Mononuclear cell (primary cell): ENCODE measurements around the gene TBKBP1. TPM values are rescaled to one million over a fixed set of nuclear protein-coding genes. Genes with fewer than 3 reads are reported as not detected.
A peak's percentile ranks its signal among the peaks of the same experiment; 100 is the strongest.

Experiments used
- H3K27me3 ChIP-seq: 2 replicates; pipeline ENCODE4 v1.6.0; 2011; ENCODE audit warnings: low read length, control low read depth; ENCODE audit not compliant: insufficient read depth
- H3K4me1 ChIP-seq: 2 replicates; pipeline ENCODE4 v1.5.1; 2011; ENCODE audit warnings: mild to moderate bottlenecking, low read length, control low read depth; ENCODE audit not compliant: insufficient read depth
- H3K4me3 ChIP-seq: 2 replicates; pipeline ENCODE4 v1.5.1; 2011; ENCODE audit warnings: mild to moderate bottlenecking, low read length, moderate library complexity
- H3K9me3 ChIP-seq: 2 replicates; pipeline ENCODE4 v1.5.1; 2011; ENCODE audit warnings: low read depth, mild to moderate bottlenecking, control low read depth, low read length
- total RNA-seq: library from RNA; depleted of rRNA; stranded (reverse); fragments of >200 nt; gene quantifications from one replicate; pipeline ENCODE4 v1.2.3, GENCODE V29; 2012

The TBKBP1 gene
- total RNA-seq, 1 donor = 4.7 TPM

- Histone ChIP-seq H3K4me1 (peaks cover 13% of the 10 kb centered on the region), H3K4me3 (no peak overlapping the region), H3K9me3 (no peaks in the 10 kb centered on the region), H3K27me3 (no peaks in the 10 kb centered on the region)
Measured at GRCh38 chr17:47687748-47688147, 6.2 kb upstream of the TBKBP1 start.

- H3K27me3 ChIP-seq = peaks cover 5% of the 10 kb centered on the region
- H3K9me3 ChIP-seq = no peaks in the 10 kb centered on the region
- no peak overlapping the region for H3K4me3 ChIP-seq
- peaks cover 26% of the 10 kb centered on the region for H3K4me1 ChIP-seq
Measured at GRCh38 chr17:47690121-47690520, 3.8 kb upstream of the TBKBP1 start.

GRCh38 chr17:47692137-47692894 is 1.6 kb upstream of the TBKBP1 start:
- H3K27me3 ChIP-seq = peaks cover 5% of the 10 kb centered on the region
- no peak overlapping the region for H3K4me3 ChIP-seq

GRCh38 chr17:47692895-47693730 is 848 bp upstream of the TBKBP1 start:
- Histone ChIP-seq H3K4me1 (peaks cover 34% of the 10 kb centered on the region), H3K27me3 (peaks cover 5% of the 10 kb centered on the region), H3K4me3 (peak overlapping the region; percentile 38), H3K9me3 (no peaks in the 10 kb centered on the region)

More at GRCh38 chr17:47692137-47692894, 1.6 kb upstream of the TBKBP1 start:
- Histone ChIP-seq H3K9me3 (no peaks in the 10 kb centered on the region), H3K4me1 (peaks cover 33% of the 10 kb centered on the region)

GRCh38 chr17:47694581-47695428 is 844 bp downstream of the TBKBP1 start:
- Histone ChIP-seq H3K4me1 (peaks cover 45% of the 10 kb centered on the region), H3K9me3 (no peaks in the 10 kb centered on the region), H3K4me3 (peak overlapping the region; percentile 45), H3K27me3 (peaks cover 5% of the 10 kb centered on the region)

- peaks cover 45% of the 10 kb centered on the region for H3K4me1 ChIP-seq
Measured at GRCh38 chr17:47695429-47696376, 1.7 kb downstream of the TBKBP1 start.

GRCh38 chr17:47696717-47697642 is 3.0 kb downstream of the TBKBP1 start:
- peaks cover 51% of the 10 kb centered on the region for H3K4me1 ChIP-seq
- H3K4me3 ChIP-seq = no peak overlapping the region

More at GRCh38 chr17:47695429-47696376, 1.7 kb downstream of the TBKBP1 start:
- no peaks in the 10 kb centered on the region for H3K9me3 ChIP-seq
- peaks cover 5% of the 10 kb centered on the region for H3K27me3 ChIP-seq
- H3K4me3 ChIP-seq = peak overlapping the region; percentile 36

GRCh38 chr17:47697906-47698711 is 4.1 kb downstream of the TBKBP1 start:
- no peak overlapping the region for H3K4me3 ChIP-seq
- H3K4me1 ChIP-seq = peaks cover 51% of the 10 kb centered on the region
- peaks cover 2% of the 10 kb centered on the region for H3K27me3 ChIP-seq
- H3K9me3 ChIP-seq = no peaks in the 10 kb centered on the region

More at GRCh38 chr17:47696717-47697642, 3.0 kb downstream of the TBKBP1 start:
- Histone ChIP-seq H3K9me3 (no peaks in the 10 kb centered on the region), H3K27me3 (peaks cover 5% of the 10 kb centered on the region)

- Histone ChIP-seq H3K4me3 (no peak overlapping the region), H3K27me3 (no peaks in the 10 kb centered on the region), H3K9me3 (no peaks in the 10 kb centered on the region), H3K4me1 (peaks cover 54% of the 10 kb centered on the region)
Measured at GRCh38 chr17:47698749-47699535, 5.0 kb downstream of the TBKBP1 start.

- H3K9me3 ChIP-seq = no peaks in the 10 kb centered on the region
- H3K27me3 ChIP-seq = no peaks in the 10 kb centered on the region
- peaks cover 59% of the 10 kb centered on the region for H3K4me1 ChIP-seq
- no peak overlapping the region for H3K4me3 ChIP-seq
Measured at GRCh38 chr17:47699536-47699840, 5.5 kb downstream of the TBKBP1 start.

GRCh38 chr17:47700471-47701449 is 6.8 kb downstream of the TBKBP1 start:
- Histone ChIP-seq H3K4me3 (peak overlapping the region; percentile 32), H3K4me1 (peaks cover 61% of the 10 kb centered on the region), H3K27me3 (no peaks in the 10 kb centered on the region), H3K9me3 (no peaks in the 10 kb centered on the region)
